Left renal pelvis (tissue), 4 donors: Measurements from ENCODE around the gene CENPP. TPM values are rescaled to one million over a fixed set of nuclear protein-coding genes. Genes with fewer than 3 reads are reported as not detected.

Source experiments
- DNase-seq, 4 donors: peaks; one replicate each; pipeline ENCODE4 v3.0.0-alpha.2; 2013; ENCODE audit warnings: low read depth in 4 of 4, low spot score in 3 of 4
- polyA plus RNA-seq, 4 donors: library from polyadenylated mRNA; unstranded; fragments of 120-200 nt; gene quantifications; one replicate each; pipeline ENCODE4 v1.2.1, GENCODE V29; 2013; ENCODE audit not compliant: insufficient read length in 4 of 4

Gene CENPP
- polyA plus RNA-seq, 4 donors: 6.5 to 8.9 (median 7.4) TPM

DNA sequence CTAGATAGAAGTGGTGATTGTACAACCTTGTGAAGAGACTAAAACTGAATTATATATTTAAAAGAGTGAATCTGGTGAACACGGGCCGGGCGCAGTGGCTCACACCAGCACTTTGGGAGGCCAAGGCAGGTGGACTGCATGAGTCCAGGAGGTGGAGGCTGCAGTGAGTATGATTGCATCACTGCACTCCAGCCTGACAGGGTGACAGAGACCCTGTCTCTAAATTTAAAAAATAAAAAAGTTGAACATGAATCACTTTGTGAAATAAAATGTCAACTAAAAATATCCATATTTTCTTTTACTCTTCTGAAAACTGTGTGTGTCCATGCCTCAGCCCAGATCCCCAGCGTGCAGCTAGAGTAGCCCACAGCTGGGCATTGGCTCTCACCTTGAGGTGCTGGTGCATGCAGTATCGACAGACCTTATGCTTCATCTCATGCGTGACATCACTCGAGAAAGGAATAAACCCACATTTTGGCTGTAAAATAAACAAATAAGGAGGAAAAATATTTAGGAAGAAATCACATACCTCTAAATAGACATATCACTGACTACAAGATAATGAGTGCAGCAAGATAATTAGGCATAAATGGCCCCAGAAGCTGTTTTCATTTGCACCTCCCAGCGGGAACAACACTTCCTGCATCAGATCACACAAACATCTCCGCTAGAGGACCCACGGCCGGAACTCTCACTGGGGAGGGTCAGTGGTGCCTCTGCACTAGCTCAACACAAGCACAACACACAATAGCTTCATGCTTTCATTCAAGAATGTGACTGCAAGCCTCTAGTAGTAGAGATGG, 322.1 kb downstream of the CENPP start:
- no peak for DNase-seq

DNA sequence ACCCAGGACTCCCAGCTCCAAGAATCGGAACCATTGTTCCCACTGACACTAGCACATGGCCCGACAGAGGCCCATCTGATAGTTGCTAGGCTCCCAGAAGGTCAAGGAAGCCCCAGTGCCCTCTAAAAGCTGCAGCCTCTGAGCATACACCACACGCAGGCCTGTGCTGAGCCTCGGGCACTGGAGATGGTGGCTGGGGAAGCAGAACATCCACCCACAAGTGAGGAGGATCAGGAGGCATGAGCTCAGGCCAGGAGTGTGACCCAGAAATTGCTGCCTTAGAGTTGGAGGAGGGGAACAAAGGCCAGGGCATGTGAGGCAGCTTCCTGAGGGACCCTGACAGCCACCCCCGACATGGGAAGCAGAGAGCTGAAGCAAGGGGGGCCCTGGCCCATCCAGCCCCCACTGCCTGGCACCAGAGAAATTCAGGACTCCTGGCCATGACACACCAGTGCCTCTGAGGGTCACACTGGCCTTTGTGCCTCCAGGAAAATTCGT, 322.8 kb downstream of the CENPP start:
- no peak for DNase-seq

DNA sequence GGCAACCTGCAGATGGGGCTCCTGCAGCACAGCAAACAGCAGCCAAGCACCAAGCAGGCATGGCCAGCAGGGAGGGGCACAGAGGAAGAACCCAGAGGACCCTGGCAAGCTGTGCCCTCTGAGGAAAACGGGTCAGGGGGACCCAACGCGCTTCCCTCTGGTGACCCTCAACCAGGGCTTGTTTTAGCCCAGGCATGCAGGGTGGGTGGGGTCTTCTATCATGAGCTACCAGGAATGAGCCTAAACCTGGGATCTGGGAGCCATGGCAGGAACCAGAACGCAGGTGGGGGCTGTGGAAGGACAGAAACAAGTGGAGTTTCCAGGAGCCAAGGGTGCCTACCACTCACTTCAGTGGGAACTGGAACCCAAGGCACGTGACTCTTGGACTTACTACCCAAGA, 323.3 kb downstream of the CENPP start:
- DNase-seq: no peak

DNA sequence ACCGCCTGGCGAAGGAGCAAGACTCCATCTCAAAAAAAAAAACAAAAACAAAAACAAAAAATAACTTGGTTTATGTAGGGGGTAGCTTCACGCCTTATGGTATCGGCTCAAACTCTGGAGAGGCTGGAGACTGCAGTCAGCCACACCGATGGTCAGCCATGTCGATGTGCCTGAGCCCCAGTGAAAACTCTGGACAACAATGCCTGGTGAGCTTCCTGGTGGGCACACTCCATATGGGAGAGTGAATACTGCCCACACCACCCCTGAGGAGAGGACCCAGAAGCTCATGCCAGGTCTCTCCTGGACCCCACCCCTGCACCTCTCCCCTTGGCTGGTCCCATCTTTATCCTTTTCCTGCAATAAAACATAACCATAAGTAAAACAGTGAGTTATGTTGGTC, 324.5 kb downstream of the CENPP start:
- no peak for DNase-seq

DNA sequence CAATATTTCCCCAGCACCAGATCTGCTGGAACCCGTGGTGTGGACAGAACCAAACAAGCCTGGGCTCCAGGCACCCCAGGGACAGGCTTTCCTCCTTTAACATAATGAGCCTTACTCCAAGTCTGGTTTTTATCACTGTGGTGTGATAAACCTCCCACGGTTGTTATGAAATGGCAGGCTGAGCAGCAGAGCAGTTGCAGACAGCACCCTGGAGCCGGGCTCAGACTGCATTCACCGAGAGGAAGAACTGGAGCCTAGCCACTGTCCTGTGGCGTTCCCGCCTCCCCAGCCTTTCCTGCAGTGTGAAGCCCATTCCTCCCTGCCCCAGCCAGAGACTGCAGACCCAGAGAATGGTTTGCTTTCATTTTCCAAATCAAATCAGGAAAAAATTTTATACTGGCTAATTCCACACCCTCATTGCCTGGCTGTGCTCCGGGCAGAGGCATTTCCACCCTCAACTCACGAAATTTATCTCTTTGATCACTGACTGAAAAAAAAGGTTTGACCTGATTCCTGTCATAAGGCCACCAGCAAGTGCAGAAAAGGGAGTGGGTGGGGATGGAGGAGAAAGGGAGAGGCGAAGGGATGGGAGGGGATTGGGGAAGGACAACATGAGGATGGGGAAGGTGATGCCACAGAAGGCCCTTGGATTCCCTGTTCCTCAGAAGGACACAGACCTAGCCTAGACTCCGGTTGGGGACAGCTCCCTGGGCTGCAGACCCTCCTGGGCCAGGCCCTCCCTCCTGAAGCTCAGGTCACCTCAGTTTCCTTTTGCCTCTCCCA, 325.3 kb downstream of the CENPP start:
- no peak for DNase-seq

DNA sequence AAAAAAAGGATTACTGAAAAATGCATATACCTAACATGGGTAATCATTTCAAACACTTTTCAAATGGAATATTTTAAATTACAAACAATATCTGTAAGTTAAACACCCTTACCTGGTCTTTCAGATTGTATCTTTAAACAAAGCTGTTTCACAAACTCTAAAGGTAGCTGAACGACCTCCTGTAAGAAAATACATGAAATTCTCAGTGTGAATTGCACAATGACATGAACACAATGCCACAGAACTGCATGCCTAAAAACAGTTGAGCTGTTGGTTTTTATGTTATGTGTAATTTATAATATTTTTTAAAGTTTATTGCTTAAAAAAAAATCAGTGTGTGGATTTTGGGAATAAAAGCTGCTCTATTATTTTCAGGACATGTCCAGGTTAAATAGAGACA, 326.7 kb downstream of the CENPP start:
- no peak for DNase-seq

DNA sequence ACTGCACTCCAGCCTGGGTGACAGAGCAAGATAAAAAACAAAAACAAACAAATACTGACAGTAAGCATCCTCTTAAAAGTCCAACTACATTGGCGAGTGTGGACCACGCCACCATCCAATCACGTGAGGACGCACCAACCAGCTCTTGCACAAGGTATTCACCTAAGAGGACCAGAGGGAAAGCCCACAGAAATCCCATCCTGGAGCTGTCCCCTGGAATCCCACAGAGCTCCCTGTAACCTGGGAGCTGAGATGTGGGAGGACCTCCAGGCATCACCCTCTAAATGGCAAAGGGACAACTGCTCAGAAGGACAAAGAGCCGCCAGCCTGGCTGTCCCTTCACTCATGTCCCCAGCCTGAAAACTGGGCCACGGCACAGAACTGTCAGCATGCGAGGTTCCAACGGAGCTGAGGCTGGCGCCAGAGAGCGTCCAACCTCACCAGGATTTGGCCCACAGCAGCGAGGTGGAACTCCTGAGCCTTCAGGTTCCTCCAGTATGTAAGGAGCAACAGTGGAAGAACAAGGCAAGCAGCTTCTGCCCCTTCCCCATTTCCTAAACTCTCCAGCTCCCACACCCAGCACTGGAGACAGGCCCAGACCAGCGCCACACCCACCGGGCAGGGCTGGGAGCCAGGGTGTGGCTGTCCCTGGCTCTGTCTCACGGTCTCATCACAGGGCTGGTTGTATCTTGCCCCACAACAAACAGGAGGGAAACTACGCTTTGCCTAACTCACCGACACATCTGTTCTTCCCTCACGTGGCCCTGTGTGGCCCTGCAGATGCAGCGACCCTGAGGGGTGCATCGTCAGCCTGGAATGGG, 328.9 kb downstream of the CENPP start:
- DNase-seq: no peak

DNA sequence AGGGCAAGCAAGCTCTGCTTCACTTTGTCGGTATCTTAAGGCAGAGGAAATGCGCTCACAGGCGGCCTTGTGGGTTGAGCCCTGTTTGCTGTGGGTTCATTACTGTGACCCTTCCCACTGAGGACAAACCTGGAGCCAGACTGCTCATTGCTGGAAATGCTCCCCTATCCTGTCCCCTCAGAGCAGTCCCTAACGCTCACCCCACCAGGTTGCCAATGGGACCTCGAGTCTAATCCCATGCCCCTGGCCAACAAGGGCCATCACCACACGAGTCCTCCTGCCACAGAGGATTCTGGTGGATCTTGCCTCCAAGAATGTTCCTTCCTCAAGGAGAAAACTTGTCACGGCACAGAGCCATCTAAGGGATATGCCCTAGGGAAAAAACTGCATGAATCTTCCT, 329.6 kb downstream of the CENPP start:
- DNase-seq: no peak

DNA sequence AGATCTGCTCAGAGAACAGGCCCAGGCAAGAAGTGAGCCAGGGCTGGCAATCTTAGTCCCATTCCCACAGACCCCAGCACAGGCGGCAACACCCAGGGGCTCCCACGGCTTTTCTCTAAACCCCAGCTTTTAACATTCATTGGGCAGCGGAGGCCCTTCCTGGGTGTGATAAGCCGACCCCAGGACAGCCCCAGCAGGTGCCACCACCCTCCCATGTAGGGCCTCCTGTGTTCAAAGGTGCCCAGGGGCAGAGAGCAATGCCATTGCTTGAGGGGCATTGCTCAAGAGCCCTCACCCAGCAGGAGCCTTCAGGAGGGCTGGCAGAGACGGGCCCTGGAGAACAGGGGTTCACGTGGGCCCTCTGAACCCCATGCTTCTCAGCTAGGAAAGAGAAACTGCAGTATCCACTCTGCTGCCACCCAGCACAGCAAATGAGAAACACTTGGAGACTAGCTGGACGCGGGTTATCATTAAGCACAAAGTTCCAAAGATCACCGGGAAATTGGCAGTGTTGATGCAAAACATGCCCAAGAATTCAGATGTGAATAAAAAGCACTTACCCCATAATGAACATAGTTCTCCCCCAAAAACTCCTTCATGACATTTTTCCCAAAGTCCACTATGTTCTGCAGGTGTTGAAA, 330.3 kb downstream of the CENPP start:
- no peak for DNase-seq

DNA sequence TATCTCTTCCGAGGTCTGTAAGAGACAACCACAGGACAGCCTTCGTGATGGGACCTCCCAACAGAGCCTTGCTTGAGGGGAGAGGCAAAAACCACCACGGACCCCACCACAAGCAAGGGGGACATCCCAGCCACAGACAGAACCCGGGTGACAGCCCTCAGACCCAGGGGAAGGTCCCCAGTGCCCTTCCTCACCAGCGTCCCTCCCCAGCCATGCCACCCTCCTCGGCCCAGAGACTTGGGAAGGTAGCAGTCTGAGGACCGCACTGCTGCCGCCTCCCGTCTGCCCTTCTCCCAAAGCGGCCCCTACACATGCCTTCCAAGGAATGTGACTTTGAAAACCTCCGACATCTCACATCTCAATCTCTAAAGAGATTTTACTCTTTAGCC, 330.8 kb downstream of the CENPP start:
- no peak for DNase-seq

DNA sequence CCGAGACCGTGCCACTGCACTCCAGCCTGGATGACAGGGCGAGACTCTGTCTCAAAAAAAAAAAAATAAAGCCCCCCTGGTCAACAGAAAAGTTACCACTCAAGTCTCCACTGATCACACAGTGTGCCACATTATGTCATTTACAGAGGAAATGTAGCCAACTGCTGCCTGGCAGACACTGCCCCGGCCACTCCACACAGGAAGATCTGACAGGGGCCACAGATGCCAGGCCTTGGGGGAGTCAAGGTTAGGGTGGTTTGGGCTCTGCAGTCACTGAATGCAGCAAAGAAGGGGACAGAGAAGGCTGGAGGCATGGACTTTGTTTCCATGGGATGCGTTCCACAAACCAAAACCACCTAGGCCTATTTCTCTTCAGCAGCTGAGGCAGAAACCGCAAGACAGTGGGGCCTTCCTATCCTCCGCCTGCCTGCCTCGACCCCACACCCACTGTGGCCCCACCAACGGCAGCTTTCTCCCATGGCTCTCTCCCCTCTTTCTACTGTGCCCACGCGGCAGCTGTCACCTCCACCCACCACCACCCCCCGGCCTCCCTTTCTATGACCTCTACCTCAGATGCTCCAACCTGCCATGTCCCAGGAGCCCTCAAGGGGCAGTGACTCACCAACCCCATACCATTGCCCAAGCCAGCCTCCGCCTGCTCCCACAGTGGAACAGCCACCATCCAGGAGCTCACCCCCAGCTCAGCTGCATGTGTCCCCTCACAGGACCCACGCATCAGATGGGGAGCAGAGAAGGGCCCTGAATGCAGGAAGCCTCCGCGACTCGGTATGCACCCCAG, 331.7 kb downstream of the CENPP start:
- DNase-seq: no peak

DNA sequence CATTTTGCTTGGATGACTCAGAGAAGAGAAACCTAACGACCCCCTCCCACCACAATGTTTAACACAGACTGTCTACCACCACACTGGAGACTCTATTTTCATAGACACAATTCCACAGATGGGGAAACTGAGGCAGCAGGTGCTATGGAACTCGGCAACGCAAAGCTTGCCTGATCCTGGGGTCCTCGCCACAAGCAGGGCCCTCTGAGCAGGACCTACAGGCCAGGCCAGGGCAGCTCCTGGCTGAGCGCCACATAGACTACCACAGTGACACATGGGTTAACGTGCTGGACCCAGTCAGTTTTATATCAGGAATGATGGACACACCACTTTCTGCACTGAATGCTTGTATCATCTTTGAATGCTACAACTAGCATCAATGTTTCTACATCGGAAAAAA, 332.4 kb downstream of the CENPP start:
- DNase-seq: no peak

DNA sequence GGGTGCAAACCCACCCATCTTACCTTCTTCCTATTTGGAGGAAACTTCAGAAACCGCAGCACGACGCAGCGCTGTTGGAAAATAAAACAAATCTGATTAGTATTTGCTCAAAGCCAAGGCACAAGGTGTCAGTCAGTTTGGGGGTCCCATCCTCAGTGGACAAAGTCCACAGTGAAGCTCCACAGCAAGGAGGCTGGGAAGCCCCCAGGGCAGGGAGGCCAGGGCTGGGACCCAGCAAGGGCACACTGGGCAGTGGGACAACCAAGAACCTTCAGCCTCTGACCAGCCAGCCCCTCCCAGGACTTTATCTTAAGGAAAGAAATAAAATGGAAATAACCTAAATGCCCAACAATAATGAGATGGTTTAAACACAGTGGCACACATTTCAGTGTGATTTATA, 332.9 kb downstream of the CENPP start:
- no peak for DNase-seq

DNA sequence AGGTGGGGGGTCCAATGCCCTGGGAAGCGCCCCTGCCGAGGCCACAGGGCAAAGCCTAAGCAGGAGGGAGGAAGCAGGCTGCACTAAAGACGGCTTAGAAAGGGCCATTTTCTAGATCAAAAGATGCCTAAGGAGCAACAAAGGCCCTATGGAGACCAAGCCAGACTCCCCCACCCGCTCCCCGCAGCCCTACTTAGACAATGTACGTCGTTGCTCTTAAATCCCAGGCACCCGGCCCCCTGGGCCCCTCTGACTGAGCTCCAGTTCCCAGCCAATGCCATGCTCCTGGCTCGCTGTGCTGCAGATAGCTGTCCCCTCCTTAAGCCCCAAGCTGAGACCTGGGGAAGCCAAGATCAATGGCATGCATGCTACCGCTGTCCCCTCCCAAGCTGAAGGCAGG, 333.8 kb downstream of the CENPP start:
- no peak for DNase-seq

DNA sequence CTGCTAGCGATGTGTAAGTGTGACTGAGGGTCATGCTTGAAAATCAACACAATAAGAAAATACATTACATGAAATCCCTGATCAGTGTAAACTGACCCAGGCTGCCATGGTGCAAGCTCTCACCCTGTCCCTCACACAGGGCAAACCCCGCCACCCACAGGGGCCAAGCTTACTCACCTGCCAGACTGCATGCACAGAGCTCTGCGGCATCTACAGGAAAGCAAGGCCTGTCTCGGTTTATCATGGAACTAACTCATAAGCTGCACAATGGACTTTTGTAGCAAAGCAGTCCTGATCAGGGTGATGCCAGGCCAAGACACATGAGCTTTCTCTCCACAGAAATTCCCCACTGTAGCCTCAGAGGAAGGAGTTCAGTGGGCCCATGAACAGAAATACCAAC, 334.5 kb downstream of the CENPP start:
- no peak for DNase-seq

DNA sequence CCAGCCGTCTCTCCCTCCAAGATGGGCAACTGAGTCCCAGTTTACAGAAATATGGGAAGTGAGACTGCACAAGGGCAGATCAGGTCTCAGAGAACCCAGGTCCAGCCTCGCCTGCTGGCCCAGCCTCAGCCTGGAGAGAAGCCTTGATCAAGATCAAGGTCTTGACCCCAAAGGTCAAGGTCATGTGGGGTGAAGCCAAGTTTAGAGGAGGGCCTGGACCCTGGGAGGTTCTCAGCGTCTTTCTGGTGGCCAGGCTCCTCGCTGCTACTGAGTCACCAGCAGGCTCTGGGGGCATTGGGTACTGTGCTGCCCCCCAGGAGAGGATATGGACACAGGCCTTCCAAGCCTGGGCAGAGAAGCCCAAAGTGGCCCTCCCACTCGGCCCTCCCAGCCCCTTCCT, 335.4 kb downstream of the CENPP start:
- DNase-seq: no peak

DNA sequence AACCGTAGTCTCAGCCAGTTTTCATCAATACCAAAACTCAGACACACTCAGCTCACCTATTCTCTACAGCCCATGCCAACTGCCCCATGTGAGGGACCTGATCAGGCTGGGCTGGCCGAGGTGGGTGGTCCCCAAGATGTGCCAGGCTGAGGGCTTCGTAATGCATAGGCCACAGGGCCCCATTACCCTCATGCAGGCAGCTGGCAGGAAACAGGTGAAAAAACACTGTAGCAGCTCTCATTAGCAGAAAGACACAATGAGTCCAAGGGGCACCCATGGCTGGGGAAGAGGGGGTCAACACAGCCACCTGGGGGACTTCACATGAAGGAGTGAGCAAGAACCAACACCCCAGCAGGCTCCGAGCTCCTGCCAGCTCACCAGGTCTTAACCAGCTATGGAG, 336.0 kb downstream of the CENPP start:
- no peak for DNase-seq

DNA sequence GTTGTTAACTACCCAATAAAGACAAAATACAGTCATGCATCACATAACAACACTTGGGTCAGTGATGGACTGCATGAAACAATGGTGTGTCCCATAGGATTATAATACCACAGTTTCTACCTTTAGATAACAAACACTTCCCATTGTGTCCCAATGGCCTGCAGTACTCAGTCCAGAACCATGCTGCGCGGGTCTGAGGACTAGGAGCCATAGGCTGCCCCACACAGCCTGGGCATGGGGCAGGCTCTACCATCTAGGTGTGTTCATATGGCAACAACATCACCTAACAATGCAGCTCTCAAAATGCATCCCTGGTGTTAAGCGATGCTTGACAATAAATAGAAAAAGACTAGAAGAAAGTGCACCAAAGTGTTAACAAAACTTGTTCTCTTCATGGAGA, 337.4 kb downstream of the CENPP start:
- DNase-seq: no peak

DNA sequence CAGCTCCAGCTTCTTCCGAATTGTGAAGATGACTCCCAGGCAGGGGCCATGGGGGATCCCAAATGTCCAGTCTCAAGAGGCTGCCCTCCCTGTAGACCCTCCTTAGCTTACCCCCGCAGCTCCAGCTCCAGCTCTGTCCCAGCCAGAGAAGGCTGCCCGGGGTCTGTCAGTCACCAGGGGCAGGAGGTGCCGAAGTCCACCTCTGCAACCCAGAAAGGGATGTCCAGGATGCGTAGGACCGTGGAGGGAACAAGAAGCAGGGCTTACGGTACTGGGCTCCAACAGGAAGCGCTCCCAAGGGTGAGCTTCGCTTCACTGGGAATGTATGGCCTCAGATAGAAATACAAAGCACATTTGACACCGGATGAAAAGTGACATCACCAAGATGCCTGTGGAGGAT, 338.2 kb downstream of the CENPP start:
- no peak for DNase-seq
